Amniotic stem cell (primary cell): ENCODE measurements around the gene PAEP.

Experiments
- DNase-seq: peaks from one replicate; lab custom pipeline; 2025; lab: John Stamatoyannopoulos, UW

The PAEP gene

DNA sequence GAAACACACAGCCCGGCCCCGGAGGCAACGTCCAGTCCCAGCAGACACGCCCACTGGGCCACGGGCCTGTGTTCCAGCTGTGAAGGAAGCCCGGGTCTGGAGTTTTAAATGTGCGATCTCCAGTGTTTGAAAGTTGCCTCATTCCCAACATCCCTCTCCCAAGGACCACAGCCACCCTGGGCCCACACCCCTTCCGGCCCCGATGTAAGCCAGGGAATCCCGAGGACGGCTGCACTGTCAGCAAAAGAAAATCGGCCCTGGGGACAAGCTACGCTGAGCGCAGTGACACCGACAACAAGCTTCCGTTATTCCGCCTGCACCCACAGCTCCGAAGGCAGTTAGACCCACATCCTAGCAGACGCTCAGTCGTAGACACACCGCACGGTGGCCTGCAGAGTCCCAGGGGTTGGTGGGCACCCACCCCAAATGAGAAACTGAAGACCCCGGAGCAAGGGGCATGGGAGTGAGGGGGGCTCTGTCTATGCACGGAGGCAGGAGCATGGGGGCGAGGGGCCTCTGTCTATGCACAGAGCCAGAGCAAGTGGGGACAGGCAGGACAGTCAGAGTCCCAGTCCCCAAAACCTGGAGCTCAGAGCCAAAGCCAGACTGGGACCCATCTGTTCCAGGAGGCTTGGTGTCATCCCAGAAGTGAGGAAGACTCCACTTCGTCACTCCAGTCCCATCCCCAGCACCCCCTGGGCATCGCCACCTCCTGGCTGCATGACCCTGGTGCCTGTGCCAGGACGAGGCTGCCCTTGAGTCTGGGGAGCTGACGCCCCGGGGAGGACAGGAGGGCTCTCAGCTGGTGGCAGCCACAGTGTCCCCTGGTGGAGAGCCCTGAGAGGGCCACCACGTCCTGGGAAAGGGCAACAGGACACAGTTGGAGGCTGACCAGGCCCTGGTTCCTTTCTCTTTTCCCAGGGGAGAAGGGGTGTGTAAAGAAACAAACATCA, 54.4 kb downstream of the PAEP start:
- DNase-seq = no peak
